ENCODE results near the gene PRADC1.

PRADC1 gene

GRCh38 chr2:73268366-73268829 lies 35.4 kb upstream of the PRADC1 start:
- TF ChIP-seq POLR2AphosphoS5 (IDR thresholded peaks at IDR 0.05; ENCODE audit: low read depth, low read length) (no peak), TAF1 (IDR thresholded peaks at IDR 0.05; ENCODE audit: borderline replicate concordance, insufficient read depth, low read length) (no peak), REST (IDR thresholded peaks at IDR 0.05; ENCODE audit: insufficient read depth in 1 of 2, low read depth in 2 of 2, low read length in 2 of 2) (no peak), FOXP2 (optimal IDR thresholded peaks at IDR 0.05; ENCODE audit: borderline replicate concordance, extremely low read depth, extremely low read length, insufficient read depth) (no peak), SIN3A (IDR thresholded peaks at IDR 0.05; ENCODE audit: borderline replicate concordance, insufficient read depth, low read length) (no peak)

GRCh38 chr2:73267008-73267407 lies 34.0 kb upstream of the PRADC1 start:
- TF ChIP-seq REST (IDR thresholded peaks at IDR 0.05; ENCODE audit: insufficient read depth in 1 of 2, low read depth in 2 of 2, low read length in 2 of 2): no peak
- TF ChIP-seq SIN3A (IDR thresholded peaks at IDR 0.05; ENCODE audit: borderline replicate concordance, insufficient read depth, low read length): no peak
- TF ChIP-seq TAF1 (IDR thresholded peaks at IDR 0.05; ENCODE audit: borderline replicate concordance, insufficient read depth, low read length): no peak
- TF ChIP-seq POLR2AphosphoS5 (IDR thresholded peaks at IDR 0.05; ENCODE audit: low read depth, low read length): no peak
- no peak for TF ChIP-seq FOXP2 (optimal IDR thresholded peaks at IDR 0.05; ENCODE audit: borderline replicate concordance, extremely low read depth, extremely low read length, insufficient read depth)

- TF ChIP-seq SIN3A (IDR thresholded peaks at IDR 0.05; ENCODE audit: borderline replicate concordance, insufficient read depth, low read length) (no peak), REST (IDR thresholded peaks at IDR 0.05; ENCODE audit: insufficient read depth in 1 of 2, low read depth in 2 of 2, low read length in 2 of 2) (no peak), POLR2AphosphoS5 (IDR thresholded peaks at IDR 0.05; ENCODE audit: low read depth, low read length) (no peak), FOXP2 (optimal IDR thresholded peaks at IDR 0.05; ENCODE audit: borderline replicate concordance, extremely low read depth, extremely low read length, insufficient read depth) (no peak)
These were observed 33.2 kb upstream of the PRADC1 start for GRCh38 chr2:73266061-73266901.

- TF ChIP-seq TAF1 (IDR thresholded peaks at IDR 0.05; ENCODE audit: borderline replicate concordance, insufficient read depth, low read length) (no peak), FOXP2 (optimal IDR thresholded peaks at IDR 0.05; ENCODE audit: borderline replicate concordance, extremely low read depth, extremely low read length, insufficient read depth) (no peak), REST (IDR thresholded peaks at IDR 0.05; ENCODE audit: insufficient read depth in 1 of 2, low read depth in 2 of 2, low read length in 2 of 2) (no peak), POLR2AphosphoS5 (IDR thresholded peaks at IDR 0.05; ENCODE audit: low read depth, low read length) (no peak), SIN3A (IDR thresholded peaks at IDR 0.05; ENCODE audit: borderline replicate concordance, insufficient read depth, low read length) (no peak)
These were observed 32.4 kb upstream of the PRADC1 start for GRCh38 chr2:73265298-73266060.
